Stimulated activated CD4-positive, alpha-beta T cell treated with anti-CD3 and anti-CD28 coated beads, Interleukin-15, amount 100 ng/mL, for 1 hour (primary cell): ENCODE results near the gene ABCF3.
A peak's percentile ranks its signal among the peaks of the same experiment; 100 is the strongest.
"Not testable (repeated sequence)": the region's sequence is repeated elsewhere in the genome, so short reads cannot be mapped to it uniquely, and the experiment has no call there.

Experiments used
- DNase-seq, 2 donors: peaks; one replicate each; pipeline ENCODE4 v3.0.0-alpha.2; 2020; ENCODE audit warnings: low read depth in 1 of 2, low spot score in 1 of 2

Gene ABCF3, protein sequence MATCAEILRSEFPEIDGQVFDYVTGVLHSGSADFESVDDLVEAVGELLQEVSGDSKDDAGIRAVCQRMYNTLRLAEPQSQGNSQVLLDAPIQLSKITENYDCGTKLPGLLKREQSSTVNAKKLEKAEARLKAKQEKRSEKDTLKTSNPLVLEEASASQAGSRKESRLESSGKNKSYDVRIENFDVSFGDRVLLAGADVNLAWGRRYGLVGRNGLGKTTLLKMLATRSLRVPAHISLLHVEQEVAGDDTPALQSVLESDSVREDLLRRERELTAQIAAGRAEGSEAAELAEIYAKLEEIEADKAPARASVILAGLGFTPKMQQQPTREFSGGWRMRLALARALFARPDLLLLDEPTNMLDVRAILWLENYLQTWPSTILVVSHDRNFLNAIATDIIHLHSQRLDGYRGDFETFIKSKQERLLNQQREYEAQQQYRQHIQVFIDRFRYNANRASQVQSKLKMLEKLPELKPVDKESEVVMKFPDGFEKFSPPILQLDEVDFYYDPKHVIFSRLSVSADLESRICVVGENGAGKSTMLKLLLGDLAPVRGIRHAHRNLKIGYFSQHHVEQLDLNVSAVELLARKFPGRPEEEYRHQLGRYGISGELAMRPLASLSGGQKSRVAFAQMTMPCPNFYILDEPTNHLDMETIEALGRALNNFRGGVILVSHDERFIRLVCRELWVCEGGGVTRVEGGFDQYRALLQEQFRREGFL

DNA sequence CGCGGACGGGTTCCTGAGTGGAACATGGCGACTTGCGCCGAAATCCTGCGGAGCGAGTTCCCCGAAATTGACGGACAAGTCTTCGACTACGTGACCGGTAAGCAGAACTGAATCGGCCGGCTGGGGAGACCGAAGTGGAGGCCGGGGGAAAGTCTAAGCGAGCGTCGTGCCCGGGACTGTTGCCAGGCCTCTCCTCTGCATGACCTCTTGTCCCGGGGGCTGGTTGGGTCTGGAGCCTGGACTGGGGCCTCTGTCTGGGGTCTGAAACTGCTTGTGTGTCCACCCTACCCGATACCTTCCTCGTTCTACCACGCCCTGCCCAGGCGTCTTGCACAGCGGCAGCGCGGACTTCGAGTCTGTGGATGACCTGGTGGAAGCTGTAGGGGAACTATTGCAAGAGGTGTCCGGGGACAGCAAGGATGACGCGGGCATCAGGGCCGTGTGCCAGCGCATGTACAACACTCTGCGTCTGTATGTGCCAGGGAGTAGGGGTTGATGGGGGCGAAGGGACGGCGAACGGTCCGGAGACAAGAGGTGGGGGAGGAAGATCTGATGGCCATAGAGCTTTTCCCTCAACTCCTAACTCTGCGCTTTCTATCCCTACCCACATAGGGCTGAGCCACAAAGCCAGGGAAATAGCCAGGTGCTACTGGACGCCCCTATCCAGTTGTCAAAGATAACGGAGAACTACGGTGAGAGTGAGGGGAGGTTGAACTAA is at the start of gene ABCF3:
Gene ABCF3 (plus strand): TSS at position 16 of the 718 bp plus-strand sequence. CDS start 9 bp downstream, at position 25.
- no peak for DNase-seq

DNA sequence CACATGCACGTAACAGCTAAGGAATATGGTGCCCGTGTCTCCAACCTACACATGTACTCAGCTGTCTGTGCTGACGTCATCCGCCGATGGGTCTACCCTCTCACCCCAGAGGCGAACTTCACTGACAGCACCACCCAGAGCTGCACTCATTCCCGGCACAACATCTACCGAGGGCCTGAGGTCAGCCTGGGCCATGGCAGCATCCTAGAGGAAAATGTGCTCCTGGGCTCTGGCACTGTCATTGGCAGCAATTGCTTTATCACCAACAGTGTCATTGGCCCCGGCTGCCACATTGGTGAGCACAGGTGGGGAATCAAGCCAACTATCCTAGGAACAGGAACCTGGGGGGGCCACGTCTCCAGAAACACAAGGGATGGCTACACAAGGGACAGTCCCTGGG is 45.6 kb upstream of the ABCF3 start:
- DNase-seq = no peak

DNA sequence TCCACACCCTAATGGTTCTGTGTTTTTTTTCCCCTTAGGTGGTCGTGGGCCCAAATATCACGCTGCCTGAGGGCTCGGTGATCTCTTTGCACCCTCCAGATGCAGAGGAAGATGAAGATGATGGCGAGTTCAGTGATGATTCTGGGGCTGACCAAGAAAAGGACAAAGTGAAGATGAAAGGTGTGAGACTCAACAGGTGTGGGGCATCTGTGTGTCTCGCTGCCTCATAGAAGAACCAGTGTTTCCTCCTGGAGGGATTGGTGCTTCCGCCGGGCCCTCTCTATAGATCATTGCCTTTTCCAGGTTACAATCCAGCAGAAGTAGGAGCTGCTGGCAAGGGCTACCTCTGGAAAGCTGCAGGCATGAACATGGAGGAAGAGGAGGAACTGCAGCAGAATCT is 43.8 kb upstream of the ABCF3 start:
- DNase-seq = no peak

DNA sequence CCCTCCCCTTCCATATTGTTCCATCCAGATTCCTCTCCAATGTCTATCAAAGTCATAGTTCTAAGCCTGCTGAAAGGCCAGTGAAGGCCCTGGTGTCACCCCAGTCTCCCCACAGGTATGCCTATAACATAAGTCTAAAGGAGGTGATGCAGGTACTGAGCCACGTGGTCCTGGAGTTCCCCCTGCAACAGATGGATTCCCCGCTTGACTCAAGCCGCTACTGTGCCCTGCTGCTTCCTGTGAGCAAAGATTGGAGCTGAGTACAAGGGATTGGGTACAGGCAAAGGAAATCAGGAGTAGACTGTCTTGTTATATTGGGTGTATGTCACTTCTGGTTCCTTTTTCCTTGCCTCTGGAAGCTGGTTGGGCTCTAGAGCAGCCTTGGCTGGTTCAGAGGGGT is 42.7 kb upstream of the ABCF3 start:
- DNase-seq = no peak

DNA sequence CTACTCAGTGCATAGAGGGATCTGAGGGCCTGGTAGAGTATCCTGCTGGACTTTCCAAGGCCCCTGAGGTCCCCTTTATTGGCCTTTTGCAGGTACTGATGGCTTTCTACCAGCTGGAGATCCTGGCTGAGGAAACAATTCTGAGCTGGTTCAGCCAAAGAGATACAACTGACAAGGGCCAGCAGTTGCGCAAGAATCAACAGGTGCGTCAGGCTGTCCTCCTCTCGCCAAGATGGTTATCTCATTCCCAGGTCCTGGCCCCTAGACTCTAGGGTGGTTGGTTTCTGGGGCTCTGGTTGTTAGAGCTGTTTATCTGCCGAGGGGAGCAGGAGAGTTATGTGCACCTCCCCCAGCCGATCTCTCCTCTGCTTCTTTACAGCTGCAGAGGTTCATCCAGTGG is 41.5 kb upstream of the ABCF3 start:
- no peak for DNase-seq

DNA sequence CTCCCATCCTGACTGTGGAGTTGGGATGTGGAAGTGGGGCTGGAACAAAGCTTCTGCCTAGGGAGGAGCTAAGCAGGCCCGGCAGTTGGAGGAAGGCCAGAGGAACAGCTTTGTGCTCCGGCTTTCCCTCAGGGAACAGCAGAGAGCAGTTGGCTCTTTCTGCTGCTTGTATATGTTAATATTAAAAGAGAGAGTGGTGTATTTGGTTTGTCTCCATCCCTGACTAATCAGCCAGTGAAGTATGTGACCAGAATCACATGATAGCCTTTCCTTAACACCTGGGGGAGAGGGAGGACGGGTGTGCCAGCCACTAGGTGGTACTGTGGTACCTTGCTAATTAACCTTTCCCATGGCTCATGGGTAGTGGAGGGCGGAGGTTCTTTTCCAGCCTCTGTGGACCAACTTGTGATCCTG is 40.9 kb upstream of the ABCF3 start:
- DNase-seq = no peak

DNA sequence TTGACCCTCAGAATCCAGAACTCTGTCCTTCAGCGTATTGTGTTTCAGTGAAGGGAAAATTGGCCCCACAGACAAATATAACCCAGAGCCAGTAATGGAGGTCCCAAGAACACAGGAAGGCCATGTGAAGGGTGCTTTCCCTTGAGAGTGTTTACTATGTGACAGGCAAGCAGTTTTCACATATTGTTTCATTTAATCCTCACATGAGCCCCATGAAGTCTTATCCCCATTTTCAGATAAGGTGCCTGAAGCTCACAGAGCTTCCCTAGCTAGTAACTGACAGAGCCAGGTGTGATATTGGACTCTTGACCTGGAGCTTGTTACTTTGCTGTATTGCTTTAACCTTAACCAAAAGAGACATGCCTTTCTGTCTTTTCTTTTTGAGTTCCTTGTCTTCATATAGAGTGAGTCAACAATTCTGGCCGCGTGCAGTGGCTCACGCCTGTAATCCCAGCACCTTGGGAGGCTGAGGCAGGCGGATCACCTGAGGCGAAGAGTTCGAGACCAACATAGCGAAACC is 40.2 kb upstream of the ABCF3 start:
- DNase-seq = no peak

DNA sequence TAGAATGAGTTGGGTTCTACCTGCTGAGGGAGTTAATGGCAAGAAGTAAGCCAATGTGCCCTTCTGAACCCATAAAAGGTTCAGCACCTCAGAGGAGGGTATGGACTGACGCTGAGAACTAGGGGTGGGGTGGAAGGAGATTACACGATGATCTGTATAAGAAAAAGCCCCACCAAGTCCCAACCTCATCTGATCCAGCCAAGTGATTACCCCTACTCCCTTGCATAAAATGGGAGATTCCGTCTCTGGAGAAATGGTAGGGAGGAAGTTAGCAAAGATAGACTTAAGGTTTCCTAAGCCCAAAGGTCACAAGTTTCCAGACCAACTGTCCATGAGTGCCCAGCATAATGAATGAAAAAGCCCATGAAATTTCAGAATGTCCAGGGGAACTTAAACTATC is 37.9 kb upstream of the ABCF3 start:
- no peak for DNase-seq

DNA sequence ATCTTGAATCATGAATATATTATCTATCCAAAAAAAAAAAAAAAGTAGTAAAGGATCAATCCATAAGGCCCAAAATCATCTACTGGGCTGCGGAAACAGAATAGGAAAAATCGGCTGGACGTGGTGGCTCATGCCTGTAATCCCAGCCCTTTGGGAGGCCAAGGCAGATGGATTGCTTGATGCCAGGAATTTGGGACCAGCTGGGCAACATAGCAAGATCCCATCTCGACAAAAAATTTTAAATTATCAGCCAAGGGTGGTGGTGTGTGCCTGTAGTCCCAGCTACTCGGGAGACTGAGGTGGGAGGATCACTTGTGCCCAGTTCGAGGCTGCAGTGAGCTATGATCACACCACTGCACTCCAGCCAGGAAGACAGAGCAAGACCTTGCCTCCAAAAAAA is 36.9 kb upstream of the ABCF3 start:
- DNase-seq = no peak

DNA sequence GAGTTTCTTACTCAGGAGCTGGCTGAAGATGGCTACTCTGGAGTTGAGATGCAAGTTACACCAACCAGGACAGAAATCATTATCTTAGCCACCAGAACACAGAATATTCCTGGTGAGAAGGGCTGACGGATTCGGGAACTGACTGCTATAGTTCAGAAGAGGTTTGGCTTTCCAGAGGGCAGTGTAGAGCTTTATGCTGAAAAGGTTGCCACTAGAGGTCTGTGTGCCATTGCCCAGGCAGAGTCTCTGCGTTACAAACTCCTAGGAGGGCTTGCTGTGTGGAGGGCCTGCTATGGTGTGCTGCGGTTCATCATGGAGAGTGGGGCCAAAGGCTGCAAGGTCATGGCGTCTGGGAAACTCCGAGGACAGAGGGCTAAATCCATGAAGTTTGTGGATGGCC is 36.2 kb upstream of the ABCF3 start:
- not testable (repeated sequence) for DNase-seq

DNA sequence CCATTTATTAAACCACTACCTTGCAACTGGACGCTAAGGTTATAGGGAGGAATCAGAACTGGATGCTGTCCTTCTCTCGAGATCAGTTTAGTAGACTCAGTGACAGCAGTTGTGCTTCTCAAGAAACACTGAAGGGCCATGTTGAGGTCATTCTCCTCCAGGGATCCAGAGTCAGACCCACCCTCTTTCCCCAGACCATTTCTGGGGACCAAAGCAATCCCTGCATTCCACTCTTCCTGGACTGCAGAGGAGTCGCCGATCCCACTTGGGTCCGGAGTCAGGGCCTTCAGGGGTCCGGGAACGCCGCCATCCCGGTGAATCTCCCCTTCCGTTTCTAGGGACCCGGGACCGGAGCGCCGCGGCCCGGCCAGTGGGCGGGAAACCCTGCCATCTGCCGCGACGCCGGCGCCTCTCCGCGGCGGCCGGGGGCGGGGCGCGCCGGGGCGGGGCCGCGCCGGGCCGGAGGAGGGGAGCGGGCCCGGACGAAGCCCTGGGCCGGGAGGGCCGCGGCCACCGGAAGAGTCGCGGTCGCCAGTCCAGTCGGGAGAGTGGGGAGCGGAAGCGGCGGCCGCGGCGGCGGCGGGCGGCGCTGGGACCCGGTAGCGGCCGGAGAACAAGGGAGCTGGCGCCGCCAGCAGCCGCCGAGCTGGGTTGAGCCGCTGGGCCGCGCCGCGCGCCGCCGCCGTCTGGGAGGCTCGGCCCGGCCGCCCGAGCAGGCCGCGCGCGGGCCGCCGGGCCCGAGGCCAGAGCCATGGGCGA is 30.9 kb upstream of the ABCF3 start, which contains the start of gene DVL3:
Gene DVL3 (plus strand): TSS at position 493 of the 759 bp plus-strand sequence. CDS start 259 bp downstream, at position 752.
- peak in 1 of 2 donors; percentile 34 for DNase-seq

DNA sequence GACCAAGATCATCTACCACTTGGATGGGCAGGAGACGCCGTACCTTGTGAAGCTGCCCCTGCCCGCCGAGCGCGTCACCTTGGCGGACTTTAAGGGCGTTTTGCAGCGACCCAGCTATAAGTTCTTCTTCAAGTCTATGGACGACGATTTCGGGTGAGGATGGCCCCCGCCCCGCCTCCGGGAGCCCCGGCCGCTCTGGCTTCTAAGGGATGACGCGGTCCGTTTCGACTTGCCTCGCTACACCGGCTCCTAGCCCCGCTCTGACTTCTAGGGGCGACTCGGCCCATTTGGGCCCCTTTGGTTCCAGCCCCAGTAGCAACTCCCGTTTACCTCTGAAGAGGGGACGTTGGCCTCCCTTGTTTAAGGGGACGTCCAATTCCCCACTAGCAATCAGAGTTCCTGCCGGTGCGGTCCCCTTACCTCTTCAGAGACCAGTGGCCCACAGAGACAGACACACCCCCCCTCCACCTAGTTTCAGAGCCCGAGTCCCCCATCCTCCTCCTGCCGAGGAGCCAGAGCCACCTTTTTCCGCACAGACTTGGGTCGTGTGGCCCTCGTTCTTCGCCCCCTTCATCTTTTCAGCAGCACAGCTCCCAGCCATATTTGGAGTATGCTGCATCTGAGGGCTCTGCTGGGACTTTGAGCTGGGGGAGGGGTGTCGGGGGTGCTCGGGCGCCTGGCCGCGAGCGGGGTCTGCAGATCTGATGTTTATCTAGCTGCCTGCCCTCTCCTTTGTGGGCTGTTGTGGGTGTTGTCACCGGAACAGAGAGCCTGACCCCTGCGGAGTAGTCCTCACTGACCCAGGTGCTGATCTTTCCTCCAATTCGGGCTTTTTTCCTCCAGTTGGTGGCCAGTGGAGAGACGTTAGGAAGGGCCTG is 30.1 kb upstream of the ABCF3 start:
- peak in 1 of 2 donors; percentile 31 for DNase-seq

DNA sequence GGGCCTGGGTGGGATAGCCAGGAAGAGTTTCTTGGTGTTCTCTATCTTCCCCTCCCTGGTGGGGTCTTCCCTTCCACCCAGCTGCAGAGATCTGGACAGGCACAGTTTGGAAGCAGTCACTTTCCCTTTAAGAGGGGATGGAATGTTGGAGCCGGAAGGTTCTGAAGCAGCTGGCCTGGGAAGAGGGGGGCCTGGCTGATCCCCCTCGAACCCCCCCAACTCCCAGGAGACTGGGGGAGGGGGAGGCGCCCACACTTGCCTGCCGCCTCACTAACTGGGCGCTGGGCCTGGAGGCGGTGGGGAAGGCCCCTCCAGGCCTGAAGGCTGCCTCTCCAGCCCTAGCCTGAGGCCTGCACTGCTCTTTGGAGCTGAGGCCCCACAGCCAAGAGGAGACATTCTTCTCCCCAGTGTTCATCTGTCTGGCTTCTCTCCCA is 29.5 kb upstream of the ABCF3 start:
- no peak for DNase-seq

DNA sequence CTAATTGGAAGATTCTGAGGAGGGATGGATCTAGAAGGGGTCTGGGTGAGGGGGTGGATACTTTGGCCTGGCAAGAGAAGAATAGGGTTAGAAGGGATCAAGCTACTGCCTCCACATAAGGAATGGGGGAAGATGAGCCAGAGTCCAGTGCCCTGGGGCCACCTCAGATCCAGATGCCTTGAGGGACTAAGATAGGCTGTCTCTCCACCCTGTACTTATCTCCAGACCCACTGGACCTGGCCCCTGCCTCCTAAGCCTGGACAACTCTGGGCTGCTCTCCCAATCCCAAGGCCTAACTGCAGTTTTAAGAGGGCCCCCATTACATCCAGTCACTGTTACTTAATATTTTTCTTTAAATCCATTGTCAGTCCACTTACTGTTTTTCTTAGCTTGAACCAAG is 28.8 kb upstream of the ABCF3 start:
- DNase-seq = no peak

DNA sequence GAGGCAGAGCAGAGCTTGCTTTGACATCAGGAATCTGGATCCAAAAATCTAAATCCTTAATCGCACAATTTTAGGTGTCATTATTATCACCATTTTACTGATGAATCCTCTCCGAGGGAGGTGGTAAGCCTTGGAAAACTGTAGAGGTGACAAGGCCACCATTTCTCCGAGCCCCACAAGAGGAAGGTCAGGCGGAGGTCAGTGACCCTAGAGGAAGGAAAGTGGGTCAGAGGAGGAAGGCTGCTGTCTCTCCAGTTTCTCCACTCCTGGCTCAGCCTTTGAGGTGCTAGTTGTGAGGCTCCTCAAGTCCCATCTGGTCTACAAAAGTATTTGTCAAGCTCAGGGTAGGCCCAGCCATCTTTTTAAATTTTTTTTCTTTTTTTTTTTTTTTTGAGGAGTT is 27.6 kb upstream of the ABCF3 start:
- DNase-seq = no peak

DNA sequence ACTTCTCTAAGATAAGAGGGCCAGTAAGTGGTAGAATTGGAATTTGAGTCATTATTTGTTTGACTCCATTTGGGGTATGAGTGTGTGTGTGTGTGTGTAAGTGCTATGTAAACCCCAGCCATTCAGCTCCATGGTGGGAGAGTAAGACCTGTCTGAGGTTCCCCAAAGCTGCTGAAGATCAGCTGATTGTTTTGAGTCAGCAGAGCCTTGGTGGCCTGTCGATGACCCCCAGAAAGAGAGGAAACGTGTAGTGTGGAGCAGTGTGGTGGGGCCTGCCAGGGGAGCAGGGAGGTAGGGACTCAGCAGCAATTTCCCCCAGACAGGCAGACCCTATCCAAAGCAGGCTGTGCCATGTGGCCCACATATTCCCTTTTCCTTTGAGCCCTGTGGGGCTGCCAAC is 25.5 kb upstream of the ABCF3 start:
- DNase-seq = no peak

DNA sequence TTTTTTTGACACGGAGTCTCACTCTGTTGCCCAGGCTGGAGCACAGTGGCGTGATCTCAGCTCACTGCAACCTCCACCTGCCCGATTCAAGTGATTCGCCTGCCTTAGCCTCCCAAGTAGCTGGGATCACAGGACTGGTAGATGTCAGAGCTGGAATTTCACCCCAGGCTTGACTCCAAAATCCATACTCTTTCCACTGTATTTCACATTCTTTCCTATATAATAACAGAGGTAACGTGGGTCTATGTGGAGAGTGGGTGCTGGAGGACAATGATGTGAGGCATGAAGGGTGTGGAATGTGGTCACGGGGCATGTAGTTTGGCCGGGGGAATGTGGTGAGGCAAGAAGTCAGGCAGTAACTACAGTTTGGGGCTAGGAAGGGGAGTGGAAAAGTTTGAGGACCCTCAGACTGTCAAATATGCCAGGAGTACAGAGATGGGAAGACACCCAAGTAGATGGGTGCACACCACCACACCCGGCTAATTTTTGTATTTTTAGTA is 23.4 kb upstream of the ABCF3 start:
- not testable (repeated sequence) for DNase-seq

DNA sequence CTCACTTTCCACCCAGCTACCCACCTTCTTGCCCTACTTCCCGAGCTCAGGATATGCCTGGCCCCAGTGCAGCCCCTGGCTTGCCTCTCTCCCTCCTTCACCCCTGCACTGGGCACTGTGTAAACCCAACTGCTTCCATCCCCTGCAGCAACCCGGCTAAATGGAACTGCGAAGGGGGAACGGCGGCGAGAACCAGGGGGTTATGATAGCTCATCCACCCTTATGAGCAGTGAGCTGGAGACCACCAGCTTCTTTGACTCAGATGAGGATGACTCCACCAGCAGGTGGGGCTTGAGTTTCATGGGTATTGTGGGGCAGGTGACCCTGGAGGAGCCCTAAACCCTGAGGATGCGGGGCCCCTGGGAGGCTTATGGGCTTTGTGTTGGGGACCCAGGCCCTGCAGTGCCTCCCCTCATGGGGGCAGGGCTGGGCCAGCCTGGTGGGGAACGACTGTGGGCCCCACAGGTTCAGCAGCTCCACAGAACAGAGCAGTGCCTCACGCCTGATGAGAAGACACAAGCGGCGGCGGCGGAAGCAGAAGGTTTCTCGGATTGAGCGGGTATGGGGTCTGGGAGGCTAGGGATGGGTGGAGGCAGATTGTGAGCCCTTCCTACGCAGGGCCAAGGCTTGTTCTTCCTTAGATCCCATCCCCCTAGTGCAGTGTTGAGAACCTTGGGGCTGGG is 21.2 kb upstream of the ABCF3 start:
- no peak for DNase-seq

DNA sequence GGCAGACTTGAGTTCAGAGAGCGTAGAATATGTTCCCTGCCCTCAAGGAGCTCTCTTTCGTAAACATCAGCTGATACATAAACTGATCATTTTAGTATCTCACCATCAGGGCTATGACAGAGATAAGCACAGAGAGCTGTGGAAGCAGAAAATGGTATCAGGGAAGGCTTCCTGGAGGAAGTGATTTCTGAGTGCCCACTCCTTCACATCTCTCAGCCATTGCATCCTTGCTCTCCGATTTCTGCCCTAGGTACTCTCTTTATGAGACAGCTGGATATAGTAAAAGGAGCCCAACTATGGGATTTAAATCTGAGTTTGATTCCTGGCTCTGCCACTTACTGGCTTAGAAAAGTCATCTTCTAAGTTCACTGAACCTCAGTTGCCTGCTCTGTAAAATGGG is 20.5 kb upstream of the ABCF3 start:
- DNase-seq = no peak
